MCF 10A (cell line): ENCODE results near the gene MAP4K2. TPM values are rescaled to one million over a fixed set of nuclear protein-coding genes. Genes with fewer than 3 reads are reported as not detected.

Source experiments
- BruUV-seq: library from RNA; stranded (reverse); fragments of 400-500 nt; replicated peaks from 2 replicates; lab custom pipeline; 2021; lab: Mats Ljungman, UMichigan
- CTCF ChIA-PET: fragments of 300-600 bp; sonication (Branson Sonifier 250); formaldehyde crosslinking; extraction: SDS; loops from one replicate; lab custom pipeline; 2021; ENCODE audit warnings: antibody characterized with exemption, inconsistent platforms; lab: Yijun Ruan, JAX
- POLR2A ChIA-PET: fragments of 300-600, 350-650 bp; sonication (Branson Sonifier 250); formaldehyde crosslinking; extraction: SDS; loops from one replicate; lab custom pipeline; 2020; ENCODE audit warnings: antibody characterized with exemption, inconsistent platforms; lab: Yijun Ruan, JAX
- DNase-seq: peaks from one replicate; pipeline ENCODE4 v3.0.0-alpha.2; 2018; ENCODE audit not compliant: unreplicated experiment
- H3K27ac Mint-ChIP-seq: one replicate; pipeline ENCODE4 v1.8.0; 2022; ENCODE audit warnings: mild to moderate bottlenecking, low read depth, mixed read lengths; ENCODE audit not compliant: unreplicated experiment
- H3K27me3 Mint-ChIP-seq: one replicate; pipeline ENCODE4 v1.8.0; 2022; ENCODE audit warnings: mixed read lengths; ENCODE audit not compliant: insufficient read depth, unreplicated experiment
- H3K36me3 Mint-ChIP-seq: one replicate; pipeline ENCODE4 v1.8.0; 2022; ENCODE audit warnings: mild to moderate bottlenecking, moderate library complexity, mixed read lengths; ENCODE audit not compliant: insufficient read depth, unreplicated experiment
- H3K4me1 Mint-ChIP-seq: one replicate; pipeline ENCODE4 v1.8.0; 2022; ENCODE audit warnings: mixed read lengths; ENCODE audit not compliant: insufficient read depth, unreplicated experiment
- H3K4me3 Mint-ChIP-seq: one replicate; pipeline ENCODE4 v1.8.0; 2022; ENCODE audit warnings: mild to moderate bottlenecking, moderate library complexity, mixed read lengths; ENCODE audit not compliant: unreplicated experiment
- H3K9me3 Mint-ChIP-seq: one replicate; pipeline ENCODE4 v1.8.0; 2022; ENCODE audit warnings: mixed read lengths; ENCODE audit not compliant: unreplicated experiment
- intact Hi-C: fragments of 100-400 bp; cut with micrococcal nuclease; formaldehyde crosslinking; loops from 2 replicates; pipeline ENCODE4 v1.14.1; 2022
- total RNA-seq: library from RNA; stranded (reverse); gene quantifications from 2 replicates; pipeline ENCODE4 v1.2.3, GENCODE V29; 2022
- TF ChIP-seq, protein P1 (sequence below): fragments of 200-600 bp; IDR thresholded peaks from one replicate; pipeline ENCODE4 v1.8.0; 2022; ENCODE audit warnings: antibody characterized with exemption, mild to moderate bottlenecking; ENCODE audit not compliant: unreplicated experiment

Gene MAP4K2
- total RNA-seq, 1 experiment from 2014 or later = 6.8 TPM

DNA sequence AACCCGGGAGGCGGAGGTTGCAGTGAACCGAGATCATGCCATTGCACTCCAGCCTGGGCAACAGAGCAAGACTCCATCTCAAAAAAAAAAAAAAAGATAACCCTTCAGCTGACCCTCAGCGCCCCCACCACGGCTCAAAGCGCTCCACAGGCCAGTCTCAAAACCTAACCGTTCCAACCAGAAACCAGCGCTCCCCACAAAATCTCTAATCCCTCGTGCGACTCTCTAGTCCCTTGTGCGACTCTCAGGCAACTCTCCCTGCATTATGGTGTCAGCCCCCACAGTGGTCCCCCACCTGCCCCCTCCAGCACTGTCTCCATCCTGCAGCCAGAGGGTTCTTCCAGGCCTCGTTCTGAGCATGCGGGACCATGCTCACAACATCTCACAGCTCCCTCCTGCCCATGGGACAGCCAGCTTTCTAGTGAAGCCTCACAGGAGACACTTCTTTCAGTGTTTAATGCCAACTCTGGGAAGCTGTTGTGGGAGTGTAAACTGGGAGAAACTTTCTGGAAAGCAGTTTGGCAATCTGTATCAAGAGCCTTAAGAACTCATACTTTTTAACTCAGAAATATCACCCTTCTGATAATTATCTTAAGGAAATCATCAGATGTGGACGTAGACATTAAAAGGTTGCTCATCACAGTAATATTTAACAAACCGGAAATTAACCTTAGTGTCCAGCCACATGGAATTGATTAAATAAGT is 54.9 kb downstream of the MAP4K2 start:
- DNase-seq = no peak
- Mint-ChIP-seq H3K9me3 (no peaks in the 10 kb centered on the region), H3K4me1 (peaks cover 8% of the 10 kb centered on the region), H3K4me3 (no peak overlapping the region), H3K27me3 (peaks cover 15% of the 10 kb centered on the region), H3K27ac (no peak overlapping the region), H3K36me3 (no peaks in the 10 kb centered on the region)
- no TSS peak for BruUV-seq
- POLR2A ChIA-PET = no interaction called here
- intact Hi-C loops = no loop called here
- TF ChIP-seq, protein P1, sequence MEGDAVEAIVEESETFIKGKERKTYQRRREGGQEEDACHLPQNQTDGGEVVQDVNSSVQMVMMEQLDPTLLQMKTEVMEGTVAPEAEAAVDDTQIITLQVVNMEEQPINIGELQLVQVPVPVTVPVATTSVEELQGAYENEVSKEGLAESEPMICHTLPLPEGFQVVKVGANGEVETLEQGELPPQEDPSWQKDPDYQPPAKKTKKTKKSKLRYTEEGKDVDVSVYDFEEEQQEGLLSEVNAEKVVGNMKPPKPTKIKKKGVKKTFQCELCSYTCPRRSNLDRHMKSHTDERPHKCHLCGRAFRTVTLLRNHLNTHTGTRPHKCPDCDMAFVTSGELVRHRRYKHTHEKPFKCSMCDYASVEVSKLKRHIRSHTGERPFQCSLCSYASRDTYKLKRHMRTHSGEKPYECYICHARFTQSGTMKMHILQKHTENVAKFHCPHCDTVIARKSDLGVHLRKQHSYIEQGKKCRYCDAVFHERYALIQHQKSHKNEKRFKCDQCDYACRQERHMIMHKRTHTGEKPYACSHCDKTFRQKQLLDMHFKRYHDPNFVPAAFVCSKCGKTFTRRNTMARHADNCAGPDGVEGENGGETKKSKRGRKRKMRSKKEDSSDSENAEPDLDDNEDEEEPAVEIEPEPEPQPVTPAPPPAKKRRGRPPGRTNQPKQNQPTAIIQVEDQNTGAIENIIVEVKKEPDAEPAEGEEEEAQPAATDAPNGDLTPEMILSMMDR = no peak
- CTCF ChIA-PET = interaction anchor here (0.6 to 0.7 kb wide), 2 partner anchors 41 to 297 kb away, joined by 3 read pairs; no protein-coding TSS in a partner anchor

DNA sequence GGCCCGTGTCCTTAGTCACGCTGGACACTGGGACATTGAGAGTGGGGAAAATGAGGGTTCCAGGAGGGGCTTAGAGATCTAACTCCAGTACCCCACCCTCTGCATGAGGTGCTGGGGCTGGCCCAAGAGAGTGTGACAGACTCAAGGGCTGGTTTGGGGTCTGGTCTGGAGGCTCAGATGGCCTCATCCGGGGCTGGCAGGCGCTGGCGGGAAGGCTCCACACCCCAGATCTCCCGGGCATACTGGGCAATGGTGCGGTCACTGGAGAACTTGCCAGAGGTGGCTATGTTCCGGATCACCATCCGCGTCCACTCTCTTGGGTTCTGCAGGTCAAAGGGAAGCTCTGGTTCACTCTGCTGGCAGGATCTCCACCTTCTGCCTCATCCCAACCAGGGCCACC is 56.5 kb downstream of the MAP4K2 start:
- DNase-seq = no peak
- no peaks in the 10 kb centered on the region for H3K9me3 Mint-ChIP-seq
- no peak overlapping the region for H3K27ac Mint-ChIP-seq
- no peak overlapping the region for H3K4me3 Mint-ChIP-seq
- H3K27me3 Mint-ChIP-seq = peaks cover 23% of the 10 kb centered on the region
- TF ChIP-seq, protein P1 = no peak
- CTCF ChIA-PET = interaction anchor here (0.6 kb wide), 1 partner anchor 332 kb away, joined by 3 read pairs; no protein-coding TSS in a partner anchor
- intact Hi-C loops = no loop called here
- H3K4me1 Mint-ChIP-seq = peaks cover 8% of the 10 kb centered on the region
- no TSS peak for BruUV-seq
- POLR2A ChIA-PET = no interaction called here
- H3K36me3 Mint-ChIP-seq = no peaks in the 10 kb centered on the region

DNA sequence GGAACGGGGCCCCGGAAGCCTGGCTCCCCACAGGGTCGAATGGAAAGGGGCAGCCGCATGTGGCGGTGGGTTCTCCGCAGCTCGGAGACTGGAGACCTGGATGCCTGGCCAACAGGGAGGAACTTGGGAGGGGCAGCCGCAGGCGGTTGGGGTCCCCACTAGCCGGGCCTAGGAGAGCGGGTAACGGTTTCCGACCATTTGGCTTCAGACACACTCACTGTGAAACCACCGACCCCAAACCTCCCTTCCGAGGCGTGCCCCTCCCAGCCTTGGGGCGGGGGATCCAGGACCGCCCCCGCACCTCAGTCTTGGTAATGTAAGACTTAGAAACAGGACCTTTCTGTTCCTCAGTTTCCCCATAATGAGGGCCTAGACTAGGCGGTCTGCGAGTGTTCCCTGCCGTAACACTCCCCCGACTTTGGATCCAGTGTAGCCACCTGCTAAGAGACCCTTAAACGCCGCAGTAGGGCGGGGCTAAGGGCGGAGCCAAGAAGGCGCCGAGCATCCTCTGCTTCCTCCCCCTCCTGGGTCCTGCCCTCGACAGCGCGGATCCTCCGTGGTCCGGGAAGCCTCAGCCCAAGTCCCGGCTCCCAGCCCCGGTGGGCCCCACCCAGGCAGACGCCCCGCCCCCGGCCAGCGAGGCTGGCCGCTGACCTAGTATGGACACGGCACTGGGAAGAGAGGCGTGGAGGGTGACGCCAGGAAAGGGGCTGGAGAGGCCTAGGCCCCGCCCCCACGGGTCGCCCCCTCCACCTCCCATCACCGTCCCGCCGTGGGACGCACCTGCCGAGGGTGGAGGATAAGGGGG is 57.3 kb downstream of the MAP4K2 start:
- no peaks in the 10 kb centered on the region for H3K36me3 Mint-ChIP-seq
- TF ChIP-seq, protein P1 = no peak
- peaks cover 8% of the 10 kb centered on the region for H3K4me1 Mint-ChIP-seq
- H3K4me3 Mint-ChIP-seq = no peak overlapping the region
- ChIA-PET POLR2A (no interaction called here), CTCF (interaction anchor here (0.5 to 0.6 kb wide), 2 partner anchors 100 to 333 kb away, joined by 3 read pairs; no protein-coding TSS in a partner anchor)
- intact Hi-C loops = no loop called here
- no TSS peak for BruUV-seq
- peaks cover 31% of the 10 kb centered on the region for H3K27me3 Mint-ChIP-seq
- H3K27ac Mint-ChIP-seq = no peak overlapping the region
- DNase-seq = no peak
- H3K9me3 Mint-ChIP-seq = no peaks in the 10 kb centered on the region

GRCh38 chr11:64745189-64745520 is 57.9 kb downstream of the MAP4K2 start:
- no peaks in the 10 kb centered on the region for H3K9me3 Mint-ChIP-seq
- BruUV-seq = no TSS peak
- TF ChIP-seq, protein P1 = no peak
- no peak overlapping the region for H3K4me3 Mint-ChIP-seq
- DNase-seq = no peak
- intact Hi-C loops = no loop called here
- H3K27me3 Mint-ChIP-seq = peaks cover 37% of the 10 kb centered on the region
- POLR2A ChIA-PET = no interaction called here
- CTCF ChIA-PET = interaction anchor here (0.5 kb wide), 1 partner anchor 99 kb away, joined by 3 read pairs; no protein-coding TSS in a partner anchor
- no peak overlapping the region for H3K27ac Mint-ChIP-seq
- peaks cover 8% of the 10 kb centered on the region for H3K4me1 Mint-ChIP-seq
- no peaks in the 10 kb centered on the region for H3K36me3 Mint-ChIP-seq
